SU-DHL-6 (cell line): Measurements from ENCODE around the gene PRR20G.

Source experiments
- CTCF ChIP-seq: fragments of 200-600 bp; sonication (generic); IDR thresholded peaks from one replicate; pipeline ENCODE4 v1.5.1; 2017; ENCODE audit warnings: antibody characterized with exemption, mild to moderate bottlenecking, low read length, moderate library complexity; ENCODE audit not compliant: insufficient read depth, poor library complexity, severe bottlenecking
- EZH2phosphoT487 ChIP-seq: fragments of 200-600 bp; sonication (generic), shearing (Covaris generic); conservative IDR thresholded peaks from 2 replicates; pipeline ENCODE4 v1.6.1; 2018; ENCODE audit warnings: mild to moderate bottlenecking, antibody characterized with exemption, low read length, moderate library complexity, mixed read lengths

DNA sequence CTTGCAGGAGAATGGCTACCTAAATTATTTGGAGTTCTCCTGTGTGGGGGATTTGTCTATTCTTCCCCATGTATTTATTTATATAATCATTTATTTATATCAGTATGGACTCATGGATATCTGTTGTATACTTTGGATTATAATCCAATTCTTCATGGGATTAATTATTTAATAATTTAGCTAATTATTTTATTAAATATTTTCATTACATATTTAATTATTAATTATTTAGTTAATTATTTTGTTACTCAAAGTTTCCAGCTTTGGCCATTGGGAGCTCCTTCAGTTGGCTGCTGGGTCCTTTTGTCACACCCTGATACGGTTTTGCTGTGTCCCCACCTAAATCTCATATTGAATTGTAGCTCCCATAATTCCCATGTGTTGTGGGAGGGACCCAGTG is 3.3 kb upstream of the PRR20G start:
- TF ChIP-seq CTCF (no peak), EZH2phosphoT487 (no peak)
